ENCODE results near the gene DENND5A.
"Not testable (repeated sequence)": the region's sequence is repeated elsewhere in the genome, so short reads cannot be mapped to it uniquely, and the experiment has no call there.

Gene DENND5A

GRCh38 chr11:9222654-9223053 lies 42.5 kb downstream of the DENND5A start:
- TF ChIP-seq CTCF (IDR thresholded peaks at IDR 0.05; ENCODE audit: low read depth, low read length): no peak
- no peak overlapping the region for H3K4me3 ChIP-seq (ENCODE audit: low read depth, low read length)

GRCh38 chr11:9220853-9221252 lies 44.3 kb downstream of the DENND5A start:
- not testable (repeated sequence) for H3K4me3 ChIP-seq (ENCODE audit: low read depth, low read length)

DNA sequence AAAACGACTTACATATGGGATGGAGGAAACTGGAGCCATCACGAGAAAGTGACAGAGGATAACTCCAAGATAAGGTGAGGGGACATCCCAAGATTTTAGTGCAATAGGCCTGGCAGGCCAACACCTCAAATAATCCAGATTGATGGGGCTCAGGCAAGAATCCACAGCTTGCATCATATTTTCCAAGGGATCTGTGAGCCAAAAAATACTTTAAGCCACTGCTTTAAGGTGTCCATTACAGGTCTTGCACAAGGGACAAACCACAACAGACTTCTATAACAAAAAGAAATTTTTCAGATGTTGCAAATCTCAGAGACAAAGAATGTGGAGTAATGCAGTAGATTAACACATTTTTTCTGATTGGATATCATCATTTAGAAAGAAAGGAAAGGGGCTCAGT lies 45.6 kb downstream of the DENND5A start:
- TF ChIP-seq CTCF (IDR thresholded peaks at IDR 0.05; ENCODE audit: low read depth, low read length): no peak
- H3K4me3 ChIP-seq (ENCODE audit: low read depth, low read length): no peak overlapping the region

DNA sequence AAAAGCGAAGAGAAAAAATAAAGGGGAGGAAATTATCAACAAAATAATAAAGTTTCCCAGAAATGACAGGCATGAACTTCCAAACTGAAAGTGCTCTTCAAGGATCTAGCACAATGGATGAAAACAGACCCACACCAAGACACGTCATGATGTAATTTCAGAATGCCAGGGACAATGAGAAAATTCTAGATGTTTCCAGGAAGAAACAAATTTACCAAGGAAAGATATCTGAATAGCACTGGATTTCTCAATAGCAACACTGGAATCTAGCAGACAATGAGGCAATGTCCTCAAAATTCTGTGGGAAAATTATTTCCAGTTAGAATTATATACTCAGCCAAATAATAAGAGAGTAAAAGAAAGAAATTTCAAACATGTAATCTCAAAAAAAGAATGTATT lies 46.0 kb downstream of the DENND5A start:
- H3K4me3 ChIP-seq (ENCODE audit: low read depth, low read length): no peak overlapping the region
- TF ChIP-seq CTCF (IDR thresholded peaks at IDR 0.05; ENCODE audit: low read depth, low read length): no peak

GRCh38 chr11:9214765-9215164 lies 50.4 kb downstream of the DENND5A start:
- no peak for TF ChIP-seq CTCF (IDR thresholded peaks at IDR 0.05; ENCODE audit: low read depth, low read length)

GRCh38 chr11:9211322-9211721 lies 53.8 kb downstream of the DENND5A start:
- no peak for TF ChIP-seq CTCF (IDR thresholded peaks at IDR 0.05; ENCODE audit: low read depth, low read length)
- no peak overlapping the region for H3K4me3 ChIP-seq (ENCODE audit: low read depth, low read length)

More at GRCh38 chr11:9214765-9215164, 50.4 kb downstream of the DENND5A start:
- no peak overlapping the region for H3K4me3 ChIP-seq (ENCODE audit: low read depth, low read length)

- no peak overlapping the region for H3K4me3 ChIP-seq (ENCODE audit: low read depth, low read length)
- TF ChIP-seq CTCF (IDR thresholded peaks at IDR 0.05; ENCODE audit: low read depth, low read length): no peak
Observed at GRCh38 chr11:9210922-9211320, 54.2 kb downstream of the DENND5A start.

DNA sequence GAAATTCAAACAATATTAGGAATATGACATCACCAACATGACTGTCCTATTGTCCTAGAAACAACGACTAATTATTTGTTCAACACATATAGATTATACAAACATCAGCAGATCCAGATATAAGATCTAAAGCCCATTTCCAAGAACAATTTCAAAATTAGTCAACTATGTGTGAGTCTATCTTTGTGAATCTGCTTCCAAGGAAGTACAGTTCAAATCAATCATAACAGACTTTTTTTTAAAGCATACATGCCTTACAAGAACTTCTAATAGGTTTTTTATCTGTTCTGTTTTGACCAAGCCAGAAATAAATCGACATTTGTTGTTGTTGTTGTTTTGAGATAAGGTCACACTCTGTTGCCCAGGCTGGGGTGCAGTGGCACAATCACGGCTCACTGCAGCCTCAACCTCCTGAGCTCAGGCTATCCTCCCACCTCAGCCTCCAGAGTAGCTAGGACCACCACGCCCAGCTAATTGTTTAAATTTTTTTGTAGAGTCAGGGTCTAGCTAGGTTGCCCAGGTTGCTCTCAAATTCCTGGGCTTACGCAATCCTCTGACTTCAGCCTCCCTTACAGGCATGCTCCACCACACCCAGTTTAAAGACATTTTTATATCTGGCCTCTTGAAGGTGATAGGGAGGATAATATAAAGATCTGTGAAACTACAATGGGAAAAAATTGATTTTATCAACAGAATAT lies 54.8 kb downstream of the DENND5A start:
- TF ChIP-seq CTCF (IDR thresholded peaks at IDR 0.05; ENCODE audit: low read depth, low read length): no peak
- no peak overlapping the region for H3K4me3 ChIP-seq (ENCODE audit: low read depth, low read length)

DNA sequence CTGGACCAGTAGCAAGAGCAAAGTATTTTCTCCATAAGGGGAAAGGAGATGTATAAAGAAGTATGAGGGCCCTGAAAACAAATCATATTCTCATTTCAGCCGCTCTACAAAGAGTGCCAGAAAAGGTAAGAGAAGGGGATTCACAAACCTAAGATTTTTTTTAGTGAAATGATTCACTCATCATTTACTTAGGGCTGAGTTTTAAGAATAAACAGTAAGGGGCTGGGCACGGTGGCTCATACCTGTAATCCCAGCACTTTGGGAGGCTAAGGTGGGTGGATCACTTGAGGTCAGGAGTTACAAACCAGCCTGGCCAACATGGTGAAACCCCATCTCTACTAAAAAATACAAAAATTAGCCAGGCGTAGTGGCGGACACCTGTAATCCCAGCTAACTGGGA lies 55.5 kb downstream of the DENND5A start:
- H3K4me3 ChIP-seq (ENCODE audit: low read depth, low read length): not testable (repeated sequence)
